GM18520 (cell line): ENCODE data around the gene IMP4.
A peak's percentile ranks its signal among the peaks of the same experiment; 100 is the strongest.

Source experiments
- ATAC-seq: cut with Tn5 transposase; IDR thresholded peaks from one replicate; pipeline ENCODE4 v1.9.1; 2021; ENCODE audit not compliant: unreplicated experiment

Gene IMP4

GRCh38 chr2:130375291-130376266 is 32.9 kb downstream of the IMP4 start:
- ATAC-seq = no peak

- ATAC-seq = peak; percentile 32
These were observed 34.0 kb downstream of the IMP4 start for GRCh38 chr2:130376433-130377293.

- no peak for ATAC-seq
These were observed 34.8 kb downstream of the IMP4 start for GRCh38 chr2:130377491-130377890.

- ATAC-seq = no peak
These were observed 35.7 kb downstream of the IMP4 start for GRCh38 chr2:130378206-130378897.

GRCh38 chr2:130378898-130379214 is 36.2 kb downstream of the IMP4 start:
- no peak for ATAC-seq

GRCh38 chr2:130380096-130380934 is 37.6 kb downstream of the IMP4 start:
- no peak for ATAC-seq

GRCh38 chr2:130381145-130381544 is 38.4 kb downstream of the IMP4 start:
- ATAC-seq = no peak

GRCh38 chr2:130381619-130382018 is 38.9 kb downstream of the IMP4 start:
- no peak for ATAC-seq

GRCh38 chr2:130382313-130382917 is 39.7 kb downstream of the IMP4 start:
- no peak for ATAC-seq

GRCh38 chr2:130385709-130386108 is 43.0 kb downstream of the IMP4 start:
- no peak for ATAC-seq

GRCh38 chr2:130387071-130387400 is 44.3 kb downstream of the IMP4 start:
- ATAC-seq = no peak

- ATAC-seq = no peak
These were observed 45.1 kb downstream of the IMP4 start for GRCh38 chr2:130387804-130388203.

- no peak for ATAC-seq
These were observed 45.7 kb downstream of the IMP4 start for GRCh38 chr2:130388221-130388907.

- no peak for ATAC-seq
These were observed 46.7 kb downstream of the IMP4 start for GRCh38 chr2:130389358-130389757.

- ATAC-seq = no peak
These were observed 47.1 kb downstream of the IMP4 start for GRCh38 chr2:130389783-130390182.

GRCh38 chr2:130390460-130391057 is 47.9 kb downstream of the IMP4 start:
- no peak for ATAC-seq

GRCh38 chr2:130391058-130391871 is 48.6 kb downstream of the IMP4 start:
- ATAC-seq = peak; percentile 87
